DOHH2 (cell line): ENCODE data around the gene SMPDL3A.

Source experiments
- H3F3A ChIP-seq: fragments of 200-600 bp; sonication (generic), shearing (Covaris generic); 2 replicates; pipeline ENCODE4 v1.6.0; 2016; ENCODE audit warnings: antibody characterized with exemption, mild to moderate bottlenecking; ENCODE audit not compliant: control insufficient read depth, insufficient read depth
- H3K27ac ChIP-seq: fragments of 200-600 bp; sonication (generic); 2 replicates; pipeline ENCODE4 v1.5.1; 2014; ENCODE audit warnings: low read depth, mild to moderate bottlenecking, low read length, moderate library complexity
- H3K27me3 ChIP-seq: fragments of 200-600 bp; sonication (generic); 2 replicates; pipeline ENCODE4 v1.6.1; 2014; ENCODE audit warnings: mild to moderate bottlenecking, low read length, mixed read lengths; ENCODE audit not compliant: control insufficient read depth
- H3K36me3 ChIP-seq: fragments of 200-600 bp; sonication (generic); 2 replicates; pipeline ENCODE4 v1.6.1; 2014; ENCODE audit warnings: mild to moderate bottlenecking, low read length, moderate library complexity, mixed read lengths; ENCODE audit not compliant: control insufficient read depth
- H3K4me1 ChIP-seq: fragments of 200-600 bp; sonication (generic); 2 replicates; pipeline ENCODE4 v1.6.1; 2014; ENCODE audit warnings: mild to moderate bottlenecking, low read length, mixed read lengths; ENCODE audit not compliant: control insufficient read depth
- H3K4me2 ChIP-seq: fragments of 200-600 bp; sonication (generic); 2 replicates; pipeline ENCODE4 v1.6.0; 2014; ENCODE audit warnings: mild to moderate bottlenecking, low read length, moderate library complexity
- H3K4me3 ChIP-seq: fragments of 200-600 bp; sonication (generic); 2 replicates; pipeline ENCODE4 v1.5.1; 2014; ENCODE audit warnings: mild to moderate bottlenecking, low read length, mixed read lengths
- H3K79me2 ChIP-seq: fragments of 200-600 bp; sonication (generic); 2 replicates; pipeline ENCODE4 v1.6.1; 2014; ENCODE audit warnings: mild to moderate bottlenecking, low read length, mixed read lengths; ENCODE audit not compliant: control insufficient read depth
- H3K9me2 ChIP-seq: fragments of 200-600 bp; sonication (generic); replicated peaks from 2 replicates; pipeline ENCODE4 v1.6.1; 2014; ENCODE audit warnings: mild to moderate bottlenecking, low read length, mixed read lengths; ENCODE audit not compliant: control insufficient read depth
- H3K9me3 ChIP-seq: fragments of 200-600 bp; sonication (generic); 2 replicates; pipeline ENCODE4 v1.6.1; 2014; ENCODE audit warnings: antibody characterized with exemption, low read length, mixed read lengths; ENCODE audit not compliant: control insufficient read depth, insufficient read depth
- H4K20me1 ChIP-seq: fragments of 200-600 bp; sonication (generic); 2 replicates; pipeline ENCODE4 v1.6.0; 2014; ENCODE audit warnings: low read depth, mild to moderate bottlenecking, antibody characterized with exemption, low read length, moderate library complexity; ENCODE audit not compliant: control insufficient read depth, insufficient read depth
- EZH2phosphoT487 ChIP-seq: fragments of 200-600 bp; sonication (generic); IDR thresholded peaks from 2 replicates; pipeline ENCODE4 v1.6.1; 2017; ENCODE audit warnings: borderline replicate concordance, mild to moderate bottlenecking, antibody characterized with exemption, low read length, moderate library complexity, mixed read lengths
- TF ChIP-seq, protein P1 (sequence below): fragments of 200-600 bp; sonication (generic); IDR thresholded peaks from one replicate; pipeline ENCODE4 v1.5.1; 2014; ENCODE audit warnings: antibody characterized with exemption, mild to moderate bottlenecking, low read depth, low read length; ENCODE audit not compliant: poor library complexity, severe bottlenecking

The SMPDL3A gene

GRCh38 chr6:122758927-122759334, 30.1 kb upstream of the SMPDL3A start:
- no peak for TF ChIP-seq EZH2phosphoT487
- TF ChIP-seq, protein P1, sequence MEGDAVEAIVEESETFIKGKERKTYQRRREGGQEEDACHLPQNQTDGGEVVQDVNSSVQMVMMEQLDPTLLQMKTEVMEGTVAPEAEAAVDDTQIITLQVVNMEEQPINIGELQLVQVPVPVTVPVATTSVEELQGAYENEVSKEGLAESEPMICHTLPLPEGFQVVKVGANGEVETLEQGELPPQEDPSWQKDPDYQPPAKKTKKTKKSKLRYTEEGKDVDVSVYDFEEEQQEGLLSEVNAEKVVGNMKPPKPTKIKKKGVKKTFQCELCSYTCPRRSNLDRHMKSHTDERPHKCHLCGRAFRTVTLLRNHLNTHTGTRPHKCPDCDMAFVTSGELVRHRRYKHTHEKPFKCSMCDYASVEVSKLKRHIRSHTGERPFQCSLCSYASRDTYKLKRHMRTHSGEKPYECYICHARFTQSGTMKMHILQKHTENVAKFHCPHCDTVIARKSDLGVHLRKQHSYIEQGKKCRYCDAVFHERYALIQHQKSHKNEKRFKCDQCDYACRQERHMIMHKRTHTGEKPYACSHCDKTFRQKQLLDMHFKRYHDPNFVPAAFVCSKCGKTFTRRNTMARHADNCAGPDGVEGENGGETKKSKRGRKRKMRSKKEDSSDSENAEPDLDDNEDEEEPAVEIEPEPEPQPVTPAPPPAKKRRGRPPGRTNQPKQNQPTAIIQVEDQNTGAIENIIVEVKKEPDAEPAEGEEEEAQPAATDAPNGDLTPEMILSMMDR, result no peak
- Histone ChIP-seq H3K4me3 (no peak overlapping the region), H4K20me1 (no peaks in the 10 kb centered on the region), H3K27me3 (no peaks in the 10 kb centered on the region), H3K4me1 (no peaks in the 10 kb centered on the region), H3K79me2 (no peaks in the 10 kb centered on the region), H3F3A (no peaks in the 10 kb centered on the region), H3K27ac (no peak overlapping the region), H3K36me3 (no peaks in the 10 kb centered on the region), H3K9me2 (no peaks in the 10 kb centered on the region), H3K4me2 (no peak overlapping the region), H3K9me3 (no peaks in the 10 kb centered on the region)

- Histone ChIP-seq H3K36me3 (no peaks in the 10 kb centered on the region), H3K4me1 (no peaks in the 10 kb centered on the region), H4K20me1 (no peaks in the 10 kb centered on the region), H3K4me2 (no peak overlapping the region), H3K27ac (no peak overlapping the region), H3K79me2 (no peaks in the 10 kb centered on the region), H3K27me3 (no peaks in the 10 kb centered on the region), H3K4me3 (no peak overlapping the region), H3F3A (no peaks in the 10 kb centered on the region), H3K9me2 (no peaks in the 10 kb centered on the region), H3K9me3 (no peaks in the 10 kb centered on the region)
- no peak for TF ChIP-seq EZH2phosphoT487
- TF ChIP-seq, protein P1, result no peak
Measured at GRCh38 chr6:122760330-122760729, 28.7 kb upstream of the SMPDL3A start.

GRCh38 chr6:122766256-122766655, 22.8 kb upstream of the SMPDL3A start:
- no peak overlapping the region for H3K4me2 ChIP-seq
- H4K20me1 ChIP-seq, result no peaks in the 10 kb centered on the region
- no peak overlapping the region for H3K27ac ChIP-seq
- no peaks in the 10 kb centered on the region for H3K9me2 ChIP-seq
- no peaks in the 10 kb centered on the region for H3K4me1 ChIP-seq
- no peaks in the 10 kb centered on the region for H3K27me3 ChIP-seq
- H3K4me3 ChIP-seq, result no peak overlapping the region
- no peaks in the 10 kb centered on the region for H3F3A ChIP-seq
- no peaks in the 10 kb centered on the region for H3K79me2 ChIP-seq
- no peaks in the 10 kb centered on the region for H3K36me3 ChIP-seq
- no peak for TF ChIP-seq EZH2phosphoT487
- TF ChIP-seq, protein P1, result no peak
- H3K9me3 ChIP-seq, result no peaks in the 10 kb centered on the region
